ENCODE data around the gene OBP2A. TPM values are rescaled to one million over a fixed set of nuclear protein-coding genes. Genes with fewer than 3 reads are reported as not detected.

The OBP2A gene
- total RNA-seq, 1 donor from 2014 or later = not detected

DNA sequence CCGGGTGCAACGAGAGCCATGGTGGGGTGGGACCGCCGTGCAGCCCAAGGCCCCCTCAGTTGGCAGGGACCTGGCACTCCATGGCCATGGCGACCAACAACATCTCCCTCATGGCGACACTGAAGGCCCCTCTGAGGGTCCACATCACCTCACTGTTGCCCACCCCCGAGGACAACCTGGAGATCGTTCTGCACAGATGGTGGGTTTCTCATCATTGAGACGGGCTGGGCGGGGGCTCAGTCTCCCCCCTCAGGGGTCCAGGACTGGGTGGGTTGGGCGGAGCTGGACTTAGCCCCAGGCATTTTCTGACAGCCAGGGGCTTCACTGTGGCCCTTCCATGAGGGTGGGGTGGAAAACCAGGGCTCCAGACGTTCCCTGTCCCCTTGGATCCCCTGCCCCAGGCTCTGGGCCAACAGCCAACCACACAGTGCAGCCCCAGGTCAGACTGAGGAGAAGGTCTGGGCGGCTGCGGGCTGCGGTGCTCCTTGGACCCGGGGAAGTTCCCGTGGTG, 16.4 kb downstream of the OBP2A start:
- H3K27me3 Mint-ChIP-seq (ENCODE audit: low read depth) = peaks cover 14% of the 10 kb centered on the region
- H3K4me1 Mint-ChIP-seq = no peaks in the 10 kb centered on the region
- H3K4me3 Mint-ChIP-seq = no peak overlapping the region
- no peak overlapping the region for H3K27ac Mint-ChIP-seq (ENCODE audit: unreplicated experiment)
- TF ChIP-seq, protein P1, sequence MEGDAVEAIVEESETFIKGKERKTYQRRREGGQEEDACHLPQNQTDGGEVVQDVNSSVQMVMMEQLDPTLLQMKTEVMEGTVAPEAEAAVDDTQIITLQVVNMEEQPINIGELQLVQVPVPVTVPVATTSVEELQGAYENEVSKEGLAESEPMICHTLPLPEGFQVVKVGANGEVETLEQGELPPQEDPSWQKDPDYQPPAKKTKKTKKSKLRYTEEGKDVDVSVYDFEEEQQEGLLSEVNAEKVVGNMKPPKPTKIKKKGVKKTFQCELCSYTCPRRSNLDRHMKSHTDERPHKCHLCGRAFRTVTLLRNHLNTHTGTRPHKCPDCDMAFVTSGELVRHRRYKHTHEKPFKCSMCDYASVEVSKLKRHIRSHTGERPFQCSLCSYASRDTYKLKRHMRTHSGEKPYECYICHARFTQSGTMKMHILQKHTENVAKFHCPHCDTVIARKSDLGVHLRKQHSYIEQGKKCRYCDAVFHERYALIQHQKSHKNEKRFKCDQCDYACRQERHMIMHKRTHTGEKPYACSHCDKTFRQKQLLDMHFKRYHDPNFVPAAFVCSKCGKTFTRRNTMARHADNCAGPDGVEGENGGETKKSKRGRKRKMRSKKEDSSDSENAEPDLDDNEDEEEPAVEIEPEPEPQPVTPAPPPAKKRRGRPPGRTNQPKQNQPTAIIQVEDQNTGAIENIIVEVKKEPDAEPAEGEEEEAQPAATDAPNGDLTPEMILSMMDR (conservative IDR thresholded peaks at IDR 0.05) = no peak
- no peaks in the 10 kb centered on the region for H3K36me3 Mint-ChIP-seq (ENCODE audit: low read depth)
- DNase-seq (ENCODE audit: low read depth, low spot score) = no peak
- no peaks in the 10 kb centered on the region for H3K9me3 Mint-ChIP-seq

DNA sequence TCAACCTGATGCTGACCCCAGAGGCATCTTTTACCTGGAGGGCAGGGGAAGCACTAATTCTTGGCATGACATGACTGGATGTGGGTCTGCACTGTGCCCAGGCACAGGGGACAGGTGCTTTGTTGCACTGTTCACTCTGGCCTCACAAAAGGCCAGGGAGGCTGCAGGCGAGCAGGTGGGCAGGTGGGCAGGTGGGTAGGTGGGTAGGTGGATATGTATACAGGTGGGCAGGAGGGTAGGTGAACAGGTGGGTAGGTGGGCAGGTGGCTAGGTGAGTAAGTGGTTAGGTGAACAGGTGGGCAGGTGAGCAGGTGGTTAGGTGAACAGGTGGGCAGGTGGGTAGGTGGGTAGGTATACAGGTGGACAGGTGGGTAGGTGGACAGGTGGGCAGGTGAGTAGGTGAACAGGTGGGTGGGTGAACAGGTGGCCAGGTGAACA, 17.1 kb downstream of the OBP2A start:
- Mint-ChIP-seq H3K27ac (ENCODE audit: unreplicated experiment) (no peak overlapping the region), H3K27me3 (ENCODE audit: low read depth) (peaks cover 15% of the 10 kb centered on the region), H3K4me1 (no peaks in the 10 kb centered on the region), H3K36me3 (ENCODE audit: low read depth) (no peaks in the 10 kb centered on the region), H3K4me3 (no peak overlapping the region), H3K9me3 (no peaks in the 10 kb centered on the region)
- no peak for DNase-seq (ENCODE audit: low read depth, low spot score)
- TF ChIP-seq, protein P1 (conservative IDR thresholded peaks at IDR 0.05) = no peak

DNA sequence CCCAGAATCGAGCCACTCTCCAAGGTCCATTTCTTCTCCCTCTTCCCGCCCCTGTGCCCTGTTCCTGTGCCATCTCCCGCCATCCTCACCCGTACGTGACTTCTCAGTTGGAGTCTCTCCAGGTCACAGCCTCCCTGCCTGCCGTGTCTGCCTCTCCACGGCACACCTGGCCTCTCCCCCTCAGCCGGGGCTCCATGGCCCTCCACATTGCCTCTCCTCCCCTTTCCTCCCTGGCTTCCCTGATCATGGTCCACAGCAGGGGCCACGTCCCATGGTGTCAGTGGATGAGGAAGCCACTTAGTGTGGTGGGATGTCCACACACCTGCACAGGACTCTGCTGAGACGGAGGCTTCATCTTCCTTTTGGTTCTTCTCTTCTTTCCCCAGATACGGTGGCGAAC, 17.9 kb downstream of the OBP2A start:
- Mint-ChIP-seq H3K9me3 (peaks cover under 1% of the 10 kb centered on the region), H3K4me1 (no peaks in the 10 kb centered on the region), H3K36me3 (ENCODE audit: low read depth) (no peaks in the 10 kb centered on the region), H3K4me3 (no peak overlapping the region), H3K27me3 (ENCODE audit: low read depth) (peaks cover 14% of the 10 kb centered on the region), H3K27ac (ENCODE audit: unreplicated experiment) (no peak overlapping the region)
- TF ChIP-seq, protein P1 (conservative IDR thresholded peaks at IDR 0.05) = no peak
- no peak for DNase-seq (ENCODE audit: low read depth, low spot score)

DNA sequence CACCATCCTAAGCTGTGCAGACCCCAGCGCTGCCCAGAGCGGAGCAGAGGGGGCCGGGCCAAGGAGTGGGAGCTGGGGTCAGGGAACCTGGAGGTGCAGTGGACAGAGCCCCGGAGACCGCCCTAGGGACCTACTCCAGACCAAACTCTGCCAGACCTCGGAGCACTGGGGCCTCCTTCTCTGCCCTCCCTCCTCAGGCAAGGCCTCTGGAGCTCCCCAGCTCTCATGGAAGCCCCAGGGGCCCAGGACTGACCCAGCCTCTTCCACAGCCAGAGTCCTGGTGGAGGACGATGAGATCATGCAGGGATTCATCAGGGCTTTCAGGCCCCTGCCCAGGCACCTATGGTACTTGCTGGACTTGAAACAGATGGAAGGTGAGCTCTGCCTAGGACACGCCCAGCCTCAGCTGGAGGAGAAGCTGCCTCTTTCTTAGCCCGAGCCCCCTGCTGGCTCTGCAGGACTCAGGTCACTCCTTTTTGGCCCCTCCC, 19.3 kb downstream of the OBP2A start:
- Mint-ChIP-seq H3K4me1 (no peaks in the 10 kb centered on the region), H3K27me3 (ENCODE audit: low read depth) (peaks cover 22% of the 10 kb centered on the region), H3K4me3 (no peak overlapping the region), H3K9me3 (peaks cover 7% of the 10 kb centered on the region), H3K27ac (ENCODE audit: unreplicated experiment) (no peak overlapping the region), H3K36me3 (ENCODE audit: low read depth) (peaks cover 4% of the 10 kb centered on the region)
- DNase-seq (ENCODE audit: low read depth, low spot score) = no peak
- TF ChIP-seq, protein P1 (conservative IDR thresholded peaks at IDR 0.05) = no peak

DNA sequence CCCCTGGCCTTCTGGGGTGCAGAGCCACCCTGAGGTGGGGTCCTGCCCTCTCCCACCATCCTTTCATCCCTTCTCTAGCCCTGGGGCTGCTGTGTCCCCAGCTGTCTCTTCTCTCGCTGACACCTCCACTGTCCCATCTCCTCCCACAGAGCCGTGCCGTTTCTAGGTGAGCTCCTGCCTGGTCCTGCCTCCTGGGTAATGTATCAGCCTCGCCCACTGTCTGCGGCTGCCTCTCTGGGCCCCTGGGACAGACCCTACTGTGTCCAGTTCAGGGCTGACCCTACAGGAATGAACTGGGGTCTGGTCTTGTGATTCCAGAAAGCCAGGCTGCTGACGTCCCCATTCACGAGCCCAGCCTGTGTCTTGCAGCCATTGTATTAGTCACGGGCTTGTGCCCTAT, 19.7 kb downstream of the OBP2A start:
- H3K27me3 Mint-ChIP-seq (ENCODE audit: low read depth) = peaks cover 25% of the 10 kb centered on the region
- TF ChIP-seq, protein P1 (conservative IDR thresholded peaks at IDR 0.05) = no peak
- no peaks in the 10 kb centered on the region for H3K4me1 Mint-ChIP-seq
- H3K27ac Mint-ChIP-seq (ENCODE audit: unreplicated experiment) = no peak overlapping the region
- H3K9me3 Mint-ChIP-seq = peaks cover 10% of the 10 kb centered on the region
- no peak for DNase-seq (ENCODE audit: low read depth, low spot score)
- no peak overlapping the region for H3K4me3 Mint-ChIP-seq
- H3K36me3 Mint-ChIP-seq (ENCODE audit: low read depth) = peaks cover 4% of the 10 kb centered on the region
